Activated naive CD4-positive, alpha-beta T cell treated with anti-CD3 and anti-CD28 coated beads, Interleukin-2, amount 50 U/mL, for 24 hours (primary cell): ENCODE measurements around the gene DVL1.

Experiments
- H3K27ac Mint-ChIP-seq: one replicate; pipeline ENCODE4 v1.8.0; 2021; ENCODE audit warnings: mild to moderate bottlenecking, mixed read lengths
- H3K27me3 Mint-ChIP-seq: one replicate; pipeline ENCODE4 v1.8.0; 2021; ENCODE audit warnings: mixed read lengths
- H3K36me3 Mint-ChIP-seq: one replicate; pipeline ENCODE4 v1.8.0; 2021; ENCODE audit warnings: mixed read lengths
- H3K4me1 Mint-ChIP-seq: one replicate; pipeline ENCODE4 v1.8.0; 2021; ENCODE audit warnings: mixed read lengths
- H3K4me3 Mint-ChIP-seq: one replicate; pipeline ENCODE4 v1.8.0; 2021; ENCODE audit warnings: mild to moderate bottlenecking, mixed read lengths
- H3K9me3 Mint-ChIP-seq: one replicate; pipeline ENCODE4 v1.8.0; 2021; ENCODE audit warnings: mixed read lengths

Gene DVL1

GRCh38 chr1:1364266-1364665 lies 15.0 kb upstream of the DVL1 start:
- no peaks in the 10 kb centered on the region for H3K36me3 Mint-ChIP-seq
- H3K27me3 Mint-ChIP-seq = no peaks in the 10 kb centered on the region
- no peak overlapping the region for H3K4me3 Mint-ChIP-seq
- H3K4me1 Mint-ChIP-seq = peaks cover 2% of the 10 kb centered on the region
- no peak overlapping the region for H3K27ac Mint-ChIP-seq
- H3K9me3 Mint-ChIP-seq = no peaks in the 10 kb centered on the region

- Mint-ChIP-seq H3K9me3 (no peaks in the 10 kb centered on the region), H3K27me3 (peaks cover 3% of the 10 kb centered on the region), H3K36me3 (no peaks in the 10 kb centered on the region), H3K4me3 (no peak overlapping the region), H3K4me1 (peaks cover 7% of the 10 kb centered on the region), H3K27ac (no peak overlapping the region)
Observed at GRCh38 chr1:1361982-1362423, 12.8 kb upstream of the DVL1 start.

GRCh38 chr1:1361233-1361981 lies 12.2 kb upstream of the DVL1 start:
- Mint-ChIP-seq H3K9me3 (no peaks in the 10 kb centered on the region), H3K36me3 (no peaks in the 10 kb centered on the region), H3K27ac (no peak overlapping the region), H3K4me1 (peaks cover 7% of the 10 kb centered on the region), H3K4me3 (no peak overlapping the region), H3K27me3 (peaks cover 3% of the 10 kb centered on the region)

- Mint-ChIP-seq H3K4me1 (peaks cover 7% of the 10 kb centered on the region), H3K9me3 (no peaks in the 10 kb centered on the region), H3K27me3 (peaks cover 3% of the 10 kb centered on the region), H3K27ac (no peak overlapping the region), H3K4me3 (no peak overlapping the region), H3K36me3 (no peaks in the 10 kb centered on the region)
Observed at GRCh38 chr1:1360506-1361169, 11.4 kb upstream of the DVL1 start.

GRCh38 chr1:1359664-1360468 lies 10.6 kb upstream of the DVL1 start:
- no peak overlapping the region for H3K4me3 Mint-ChIP-seq
- no peaks in the 10 kb centered on the region for H3K36me3 Mint-ChIP-seq
- H3K27me3 Mint-ChIP-seq = peaks cover 3% of the 10 kb centered on the region
- H3K27ac Mint-ChIP-seq = no peak overlapping the region
- H3K4me1 Mint-ChIP-seq = peaks cover 7% of the 10 kb centered on the region
- no peaks in the 10 kb centered on the region for H3K9me3 Mint-ChIP-seq

- H3K9me3 Mint-ChIP-seq = no peaks in the 10 kb centered on the region
- H3K4me1 Mint-ChIP-seq = peaks cover 8% of the 10 kb centered on the region
- no peak overlapping the region for H3K4me3 Mint-ChIP-seq
- H3K36me3 Mint-ChIP-seq = no peaks in the 10 kb centered on the region
- H3K27me3 Mint-ChIP-seq = peaks cover 3% of the 10 kb centered on the region
- no peak overlapping the region for H3K27ac Mint-ChIP-seq
Observed at GRCh38 chr1:1359308-1359663, 10.1 kb upstream of the DVL1 start.

- Mint-ChIP-seq H3K27me3 (peaks cover 3% of the 10 kb centered on the region), H3K9me3 (no peaks in the 10 kb centered on the region), H3K4me1 (peaks cover 10% of the 10 kb centered on the region), H3K4me3 (no peak within 1 kb of the TSS), H3K36me3 (no peaks in the 10 kb centered on the region), H3K27ac (no peak within 1 kb of the TSS)
Observed at GRCh38 chr1:1358433-1359271, 9.4 kb upstream of the DVL1 start, which contains the start of gene MXRA8. TSS of gene MXRA8 (minus strand) at chr1:1358555. CDS start at chr1:1358504, 51 bp downstream.

GRCh38 chr1:1357871-1358432 lies 8.7 kb upstream of the DVL1 start:
- no peak overlapping the region for H3K4me3 Mint-ChIP-seq
- H3K27ac Mint-ChIP-seq = no peak overlapping the region
- peaks cover 3% of the 10 kb centered on the region for H3K27me3 Mint-ChIP-seq
- H3K4me1 Mint-ChIP-seq = peaks cover 12% of the 10 kb centered on the region
- no peaks in the 10 kb centered on the region for H3K9me3 Mint-ChIP-seq
- no peaks in the 10 kb centered on the region for H3K36me3 Mint-ChIP-seq

- no peak overlapping the region for H3K27ac Mint-ChIP-seq
- no peaks in the 10 kb centered on the region for H3K36me3 Mint-ChIP-seq
- no peaks in the 10 kb centered on the region for H3K9me3 Mint-ChIP-seq
- H3K4me3 Mint-ChIP-seq = no peak overlapping the region
- peaks cover 6% of the 10 kb centered on the region for H3K27me3 Mint-ChIP-seq
- peaks cover 21% of the 10 kb centered on the region for H3K4me1 Mint-ChIP-seq
Observed at GRCh38 chr1:1356796-1357401, 7.7 kb upstream of the DVL1 start.

GRCh38 chr1:1356166-1356795 lies 7.1 kb upstream of the DVL1 start:
- peaks cover 6% of the 10 kb centered on the region for H3K27me3 Mint-ChIP-seq
- H3K4me1 Mint-ChIP-seq = peaks cover 21% of the 10 kb centered on the region
- H3K36me3 Mint-ChIP-seq = no peaks in the 10 kb centered on the region
- no peaks in the 10 kb centered on the region for H3K9me3 Mint-ChIP-seq
- H3K4me3 Mint-ChIP-seq = no peak overlapping the region
- H3K27ac Mint-ChIP-seq = no peak overlapping the region

GRCh38 chr1:1355416-1355815 lies 6.2 kb upstream of the DVL1 start:
- H3K36me3 Mint-ChIP-seq = no peaks in the 10 kb centered on the region
- no peak overlapping the region for H3K27ac Mint-ChIP-seq
- no peaks in the 10 kb centered on the region for H3K9me3 Mint-ChIP-seq
- H3K4me1 Mint-ChIP-seq = peaks cover 21% of the 10 kb centered on the region
- peaks cover 6% of the 10 kb centered on the region for H3K27me3 Mint-ChIP-seq
- no peak overlapping the region for H3K4me3 Mint-ChIP-seq

- peaks cover 6% of the 10 kb centered on the region for H3K27me3 Mint-ChIP-seq
- H3K36me3 Mint-ChIP-seq = no peaks in the 10 kb centered on the region
- H3K4me3 Mint-ChIP-seq = peak overlapping the region; percentile 69
- peaks cover 21% of the 10 kb centered on the region for H3K4me1 Mint-ChIP-seq
- no peaks in the 10 kb centered on the region for H3K9me3 Mint-ChIP-seq
- no peak overlapping the region for H3K27ac Mint-ChIP-seq
Observed at GRCh38 chr1:1354271-1355247, 5.3 kb upstream of the DVL1 start.

- Mint-ChIP-seq H3K4me3 (no peak overlapping the region), H3K4me1 (peaks cover 14% of the 10 kb centered on the region), H3K27me3 (peaks cover 6% of the 10 kb centered on the region), H3K9me3 (no peaks in the 10 kb centered on the region), H3K27ac (no peak overlapping the region), H3K36me3 (no peaks in the 10 kb centered on the region)
Observed at GRCh38 chr1:1353389-1354151, 4.4 kb upstream of the DVL1 start.
